GM19351 (cell line): ENCODE data around the gene NCOA3.

Experiments used
- ATAC-seq: cut with Tn5 transposase; IDR thresholded peaks from one replicate; pipeline ENCODE4 v1.9.1; 2021; ENCODE audit warnings: mild to moderate bottlenecking, moderate library complexity; ENCODE audit not compliant: unreplicated experiment

NCOA3 gene

GRCh38 chr20:47663354-47664067 is 161.8 kb downstream of the NCOA3 start:
- no peak for ATAC-seq

GRCh38 chr20:47664068-47664437 is 162.4 kb downstream of the NCOA3 start:
- ATAC-seq: no peak

GRCh38 chr20:47664744-47665143 is 163.1 kb downstream of the NCOA3 start:
- ATAC-seq: no peak

- no peak for ATAC-seq
Measured at GRCh38 chr20:47665221-47665991, 163.7 kb downstream of the NCOA3 start.

- no peak for ATAC-seq
Measured at GRCh38 chr20:47666304-47666703, 164.6 kb downstream of the NCOA3 start.

GRCh38 chr20:47667086-47667485 is 165.4 kb downstream of the NCOA3 start:
- no peak for ATAC-seq

- no peak for ATAC-seq
Measured at GRCh38 chr20:47667531-47668312, 166.0 kb downstream of the NCOA3 start.

- ATAC-seq: no peak
Measured at GRCh38 chr20:47668313-47669151, 166.8 kb downstream of the NCOA3 start.

GRCh38 chr20:47669152-47669425 is 167.4 kb downstream of the NCOA3 start:
- ATAC-seq: no peak

- ATAC-seq: no peak
Measured at GRCh38 chr20:47669489-47669888, 167.8 kb downstream of the NCOA3 start.

- no peak for ATAC-seq
Measured at GRCh38 chr20:47669927-47670890, 168.5 kb downstream of the NCOA3 start.

GRCh38 chr20:47670913-47671312 is 169.2 kb downstream of the NCOA3 start:
- ATAC-seq: no peak

- ATAC-seq: no peak
Measured at GRCh38 chr20:47672166-47672565, 170.5 kb downstream of the NCOA3 start.

GRCh38 chr20:47672886-47673670 is 171.4 kb downstream of the NCOA3 start:
- ATAC-seq: no peak

- ATAC-seq: no peak
Measured at GRCh38 chr20:47673671-47673955, 171.9 kb downstream of the NCOA3 start.

GRCh38 chr20:47674145-47674544 is 172.5 kb downstream of the NCOA3 start:
- no peak for ATAC-seq

GRCh38 chr20:47674686-47675085 is 173.0 kb downstream of the NCOA3 start:
- no peak for ATAC-seq

GRCh38 chr20:47675190-47676142 is 173.8 kb downstream of the NCOA3 start:
- ATAC-seq: no peak
